HEK293 (cell line): ENCODE results near the gene CACNG6.

Source experiments
- ZNF175 ChIP-seq: fragments of 450-650 bp; formaldehyde crosslinking; IDR thresholded peaks from 2 replicates; pipeline ENCODE4 v1.5.1; 2016; ENCODE audit warnings: missing biosample characterization, missing genetic modification characterization
- ZNF23 ChIP-seq: fragments of 450-650 bp; formaldehyde crosslinking; IDR thresholded peaks from 2 replicates; pipeline ENCODE4 v1.5.1; 2016; ENCODE audit warnings: missing biosample characterization, missing genetic modification characterization, borderline replicate concordance
- ZNF248 ChIP-seq: fragments of 450-650 bp; formaldehyde crosslinking; IDR thresholded peaks from 2 replicates; pipeline ENCODE4 v1.5.1; 2017; ENCODE audit warnings: missing biosample characterization, missing genetic modification characterization
- TF ChIP-seq, protein P1 (sequence below): fragments of 450-650 bp; formaldehyde crosslinking; IDR thresholded peaks from 2 replicates; pipeline ENCODE4 v1.5.1; 2016; ENCODE audit warnings: missing biosample characterization, missing genetic modification characterization
- TF ChIP-seq, protein P2 (sequence below): fragments of 450-650 bp; formaldehyde crosslinking; conservative IDR thresholded peaks from 2 replicates; pipeline ENCODE4 v1.5.1; 2016; ENCODE audit warnings: low read depth, missing biosample characterization, missing genetic modification characterization
- TF ChIP-seq, protein P3 (sequence below): fragments of 450-650 bp; formaldehyde crosslinking; optimal IDR thresholded peaks from 2 replicates; pipeline ENCODE3; 2016; ENCODE audit warnings: missing biosample characterization, mild to moderate bottlenecking, missing genetic modification characterization

DNA sequence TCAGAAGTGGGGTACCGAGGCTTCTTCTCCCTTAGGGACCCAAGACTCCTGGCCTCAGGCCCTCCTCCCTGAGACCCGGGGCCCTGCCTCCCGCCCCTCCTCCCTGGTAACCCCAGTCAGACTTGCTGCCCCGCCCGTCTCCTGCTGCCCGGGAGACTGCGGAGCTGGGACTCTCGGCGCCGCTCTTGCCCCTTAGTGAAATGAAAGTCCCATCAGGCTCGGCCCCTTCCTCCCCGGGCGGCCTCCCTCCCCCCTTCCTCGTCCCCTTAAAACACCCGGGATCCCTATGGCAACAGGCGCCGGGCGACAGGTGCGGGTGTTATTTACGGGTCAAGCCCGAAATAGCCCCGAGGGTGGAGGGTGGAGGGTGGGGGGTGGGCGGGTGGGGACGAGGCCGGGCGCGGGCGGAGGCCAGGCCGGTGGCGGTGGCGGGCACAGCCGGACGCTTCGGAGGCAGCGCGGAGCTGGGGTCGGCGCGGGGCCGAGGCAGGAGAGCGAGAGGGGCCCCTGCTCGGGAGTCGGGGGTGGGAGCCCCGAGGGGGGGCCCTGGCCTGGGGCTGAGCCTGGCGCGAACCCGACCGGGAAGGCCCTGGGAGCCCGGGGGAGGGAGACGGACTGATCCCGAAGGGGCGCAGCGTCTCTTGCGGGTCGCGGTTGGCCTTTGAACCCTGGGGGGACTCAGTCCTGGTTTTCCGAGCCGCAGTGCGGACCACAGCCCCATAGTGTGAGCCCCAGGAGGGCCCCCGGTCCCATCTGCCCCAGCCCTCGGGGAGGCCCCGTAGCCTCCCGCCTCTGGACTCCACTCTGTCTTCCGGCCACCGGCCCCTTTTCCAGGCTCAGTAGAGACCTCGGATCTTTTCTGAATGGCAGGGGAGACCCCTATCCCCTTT lies at the start of gene CACNG6:
- TF ChIP-seq ZNF248 (tag by site-specific recombination) (no peak), ZNF175 (no peak), ZNF23 (no peak)
- TF ChIP-seq, protein P1, sequence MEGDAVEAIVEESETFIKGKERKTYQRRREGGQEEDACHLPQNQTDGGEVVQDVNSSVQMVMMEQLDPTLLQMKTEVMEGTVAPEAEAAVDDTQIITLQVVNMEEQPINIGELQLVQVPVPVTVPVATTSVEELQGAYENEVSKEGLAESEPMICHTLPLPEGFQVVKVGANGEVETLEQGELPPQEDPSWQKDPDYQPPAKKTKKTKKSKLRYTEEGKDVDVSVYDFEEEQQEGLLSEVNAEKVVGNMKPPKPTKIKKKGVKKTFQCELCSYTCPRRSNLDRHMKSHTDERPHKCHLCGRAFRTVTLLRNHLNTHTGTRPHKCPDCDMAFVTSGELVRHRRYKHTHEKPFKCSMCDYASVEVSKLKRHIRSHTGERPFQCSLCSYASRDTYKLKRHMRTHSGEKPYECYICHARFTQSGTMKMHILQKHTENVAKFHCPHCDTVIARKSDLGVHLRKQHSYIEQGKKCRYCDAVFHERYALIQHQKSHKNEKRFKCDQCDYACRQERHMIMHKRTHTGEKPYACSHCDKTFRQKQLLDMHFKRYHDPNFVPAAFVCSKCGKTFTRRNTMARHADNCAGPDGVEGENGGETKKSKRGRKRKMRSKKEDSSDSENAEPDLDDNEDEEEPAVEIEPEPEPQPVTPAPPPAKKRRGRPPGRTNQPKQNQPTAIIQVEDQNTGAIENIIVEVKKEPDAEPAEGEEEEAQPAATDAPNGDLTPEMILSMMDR (tag by site-specific recombination), result no peak
- TF ChIP-seq, protein P2, sequence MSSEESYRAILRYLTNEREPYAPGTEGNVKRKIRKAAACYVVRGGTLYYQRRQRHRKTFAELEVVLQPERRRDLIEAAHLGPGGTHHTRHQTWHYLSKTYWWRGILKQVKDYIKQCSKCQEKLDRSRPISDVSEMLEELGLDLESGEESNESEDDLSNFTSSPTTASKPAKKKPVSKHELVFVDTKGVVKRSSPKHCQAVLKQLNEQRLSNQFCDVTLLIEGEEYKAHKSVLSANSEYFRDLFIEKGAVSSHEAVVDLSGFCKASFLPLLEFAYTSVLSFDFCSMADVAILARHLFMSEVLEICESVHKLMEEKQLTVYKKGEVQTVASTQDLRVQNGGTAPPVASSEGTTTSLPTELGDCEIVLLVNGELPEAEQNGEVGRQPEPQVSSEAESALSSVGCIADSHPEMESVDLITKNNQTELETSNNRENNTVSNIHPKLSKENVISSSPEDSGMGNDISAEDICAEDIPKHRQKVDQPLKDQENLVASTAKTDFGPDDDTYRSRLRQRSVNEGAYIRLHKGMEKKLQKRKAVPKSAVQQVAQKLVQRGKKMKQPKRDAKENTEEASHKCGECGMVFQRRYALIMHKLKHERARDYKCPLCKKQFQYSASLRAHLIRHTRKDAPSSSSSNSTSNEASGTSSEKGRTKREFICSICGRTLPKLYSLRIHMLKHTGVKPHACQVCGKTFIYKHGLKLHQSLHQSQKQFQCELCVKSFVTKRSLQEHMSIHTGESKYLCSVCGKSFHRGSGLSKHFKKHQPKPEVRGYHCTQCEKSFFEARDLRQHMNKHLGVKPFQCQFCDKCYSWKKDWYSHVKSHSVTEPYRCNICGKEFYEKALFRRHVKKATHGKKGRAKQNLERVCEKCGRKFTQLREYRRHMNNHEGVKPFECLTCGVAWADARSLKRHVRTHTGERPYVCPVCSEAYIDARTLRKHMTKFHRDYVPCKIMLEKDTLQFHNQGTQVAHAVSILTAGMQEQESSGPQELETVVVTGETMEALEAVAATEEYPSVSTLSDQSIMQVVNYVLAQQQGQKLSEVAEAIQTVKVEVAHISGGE (tag by site-specific recombination), result no peak
- TF ChIP-seq, protein P3, sequence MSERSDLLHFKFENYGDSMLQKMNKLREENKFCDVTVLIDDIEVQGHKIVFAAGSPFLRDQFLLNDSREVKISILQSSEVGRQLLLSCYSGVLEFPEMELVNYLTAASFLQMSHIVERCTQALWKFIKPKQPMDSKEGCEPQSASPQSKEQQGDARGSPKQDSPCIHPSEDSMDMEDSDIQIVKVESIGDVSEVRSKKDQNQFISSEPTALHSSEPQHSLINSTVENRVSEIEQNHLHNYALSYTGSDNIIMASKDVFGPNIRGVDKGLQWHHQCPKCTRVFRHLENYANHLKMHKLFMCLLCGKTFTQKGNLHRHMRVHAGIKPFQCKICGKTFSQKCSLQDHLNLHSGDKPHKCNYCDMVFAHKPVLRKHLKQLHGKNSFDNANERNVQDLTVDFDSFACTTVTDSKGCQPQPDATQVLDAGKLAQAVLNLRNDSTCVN (tag by site-specific recombination), result peak; percentile 16
